GM19351 (cell line): Measurements from ENCODE around the gene RNF17.

ENCODE experiments used
- ATAC-seq: cut with Tn5 transposase; IDR thresholded peaks from one replicate; pipeline ENCODE4 v1.9.1; 2021; ENCODE audit warnings: mild to moderate bottlenecking, moderate library complexity; ENCODE audit not compliant: unreplicated experiment

RNF17 gene

GRCh38 chr13:24763596-24764275 lies at the start of gene RNF17:
RNF17 (plus strand) TSS chr13:24764169; CDS start chr13:24764204, 35 bp downstream.
- ATAC-seq, result no peak

- ATAC-seq, result no peak
Observed at GRCh38 chr13:24716011-24716410, 48.0 kb upstream of the RNF17 start.

- ATAC-seq, result no peak
Observed at GRCh38 chr13:24716446-24716845, 47.5 kb upstream of the RNF17 start.

GRCh38 chr13:24717217-24717616 lies 46.8 kb upstream of the RNF17 start:
- no peak for ATAC-seq

- ATAC-seq, result no peak
Observed at GRCh38 chr13:24718192-24718965, 45.6 kb upstream of the RNF17 start.

- no peak for ATAC-seq
Observed at GRCh38 chr13:24719139-24719538, 44.8 kb upstream of the RNF17 start.

GRCh38 chr13:24723206-24723605 lies 40.8 kb upstream of the RNF17 start:
- ATAC-seq, result no peak

GRCh38 chr13:24724714-24725113 lies 39.3 kb upstream of the RNF17 start:
- ATAC-seq, result no peak

GRCh38 chr13:24725379-24725778 lies 38.6 kb upstream of the RNF17 start:
- ATAC-seq, result no peak

- ATAC-seq, result peak; percentile 85
Observed at GRCh38 chr13:24727731-24728601, 36.0 kb upstream of the RNF17 start.

GRCh38 chr13:24730873-24731567 lies 32.9 kb upstream of the RNF17 start:
- peak; percentile 76 for ATAC-seq

GRCh38 chr13:24734950-24735349 lies 29.0 kb upstream of the RNF17 start:
- ATAC-seq, result no peak

- no peak for ATAC-seq
Observed at GRCh38 chr13:24737042-24737441, 26.9 kb upstream of the RNF17 start.

- ATAC-seq, result no peak
Observed at GRCh38 chr13:24738366-24738847, 25.6 kb upstream of the RNF17 start.

GRCh38 chr13:24740014-24740890 lies 23.7 kb upstream of the RNF17 start:
- no peak for ATAC-seq

- no peak for ATAC-seq
Observed at GRCh38 chr13:24741016-24741662, 22.8 kb upstream of the RNF17 start.

- no peak for ATAC-seq
Observed at GRCh38 chr13:24741791-24742190, 22.2 kb upstream of the RNF17 start.

- ATAC-seq, result no peak
Observed at GRCh38 chr13:24742294-24742693, 21.7 kb upstream of the RNF17 start.

- ATAC-seq, result no peak
Observed at GRCh38 chr13:24742977-24743376, 21.0 kb upstream of the RNF17 start.
